Transverse colon (tissue), 4 donors: ENCODE results near the gene TBC1D8. TPM values are rescaled to one million over a fixed set of nuclear protein-coding genes. Genes with fewer than 3 reads are reported as not detected.
A peak's percentile ranks its signal among the peaks of the same experiment; 100 is the strongest.

ENCODE experiments used
- DNase-seq: peaks from one replicate; pipeline ENCODE4 v3.0.0-alpha.2; 2019
- H3K27ac ChIP-seq, 4 donors: fragments of 200-600 bp; sonication (generic); 2 replicates each; pipeline ENCODE4 v1.5.1; 2016 to 2018; ENCODE audit warnings: inconsistent platforms in 4 of 4
- H3K27me3 ChIP-seq: fragments of 200-600 bp; sonication (generic); 2 replicates; pipeline ENCODE4 v1.5.1; 2017; ENCODE audit warnings: inconsistent platforms
- H3K36me3 ChIP-seq, 4 donors: fragments of 200-600 bp; sonication (generic); 2 replicates each; pipeline ENCODE4 v1.5.1; 2017 to 2019; ENCODE audit warnings: inconsistent platforms in 4 of 4
- H3K4me1 ChIP-seq, 4 donors: fragments of 200-600 bp; sonication (generic); 2 replicates each; pipeline ENCODE4 v1.5.1; 2017 to 2020; ENCODE audit warnings: inconsistent platforms in 4 of 4
- H3K4me3 ChIP-seq, 4 donors: fragments of 200-600 bp; sonication (generic); 1 replicate in 1 of 4; 2 replicates in 3 of 4; pipeline versions ENCODE4 v1.5.1 to v1.6.1; 2017 to 2019; ENCODE audit warnings: inconsistent platforms in 4 of 4
- H3K9me3 ChIP-seq, 2 donors: fragments of 200-600 bp; sonication (generic); 2 replicates each; pipeline ENCODE4 v1.5.1; 2017 to 2019; ENCODE audit warnings: inconsistent platforms in 2 of 2
- CTCF ChIP-seq, 5 experiments: fragments of 200-600 bp in 3 of 5; fragments of 450-650 bp in 2 of 5; sonication (generic) in 3 of 5; IDR thresholded peaks; 1 replicate in 2 of 5; 2 replicates in 3 of 5; pipeline ENCODE4 v1.5.1; 2016 to 2017; ENCODE audit warnings: antibody characterized with exemption in 5 of 5, inconsistent platforms in 3 of 5, mild to moderate bottlenecking in 2 of 5, moderate library complexity in 1 of 5
- EP300 ChIP-seq: sonication (generic); formaldehyde crosslinking; IDR thresholded peaks from one replicate; pipeline ENCODE4 v1.6.1; 2017; ENCODE audit warnings: antibody characterized with exemption, low read depth
- POLR2A ChIP-seq: fragments of 450-650 bp; IDR thresholded peaks from one replicate; pipeline ENCODE4 v1.6.1; 2016; ENCODE audit warnings: antibody characterized with exemption, mild to moderate bottlenecking, moderate library complexity
- POLR2AphosphoS5 ChIP-seq, 3 donors: sonication (generic); formaldehyde crosslinking; IDR thresholded peaks; one replicate each; pipeline ENCODE4 v1.6.1; 2016; ENCODE audit warnings: antibody characterized with exemption in 3 of 3
- WGBS, 2 donors: methylation state at CpG; one replicate each; pipeline ENCODE4 v1.1.5; 2018; ENCODE audit warnings: low coverage in 1 of 2; 5-methylcytosine and 5-hydroxymethylcytosine counted together
- in situ Hi-C, 4 donors: fragments of 200-750 bp; cut with MboI; loops; one replicate each; pipeline versions ENCODE4 v1.15.0 to v1.15.1; 2017; ENCODE audit warnings: low sequenced_read_pairs in 3 of 4, low pct_ligation_motif_present in 1 of 4, low pct_unique_long_range_greater_than_20kb in 1 of 4
- intact Hi-C: fragments of 100-400 bp; cut with DNase I; formaldehyde crosslinking; loops from one replicate; pipeline ENCODE4 v1.15.1; 2023; ENCODE audit warnings: low total_unique reads
- total RNA-seq, 4 donors: library from RNA; depleted of rRNA; stranded (reverse); fragments of >200 nt; gene quantifications; one replicate each; pipeline ENCODE4 v1.1.0, GENCODE V29; 2016

The TBC1D8 gene
- total RNA-seq, 4 donors from 2014 or later, result 26.5 to 232 (median 88.4) TPM

DNA sequence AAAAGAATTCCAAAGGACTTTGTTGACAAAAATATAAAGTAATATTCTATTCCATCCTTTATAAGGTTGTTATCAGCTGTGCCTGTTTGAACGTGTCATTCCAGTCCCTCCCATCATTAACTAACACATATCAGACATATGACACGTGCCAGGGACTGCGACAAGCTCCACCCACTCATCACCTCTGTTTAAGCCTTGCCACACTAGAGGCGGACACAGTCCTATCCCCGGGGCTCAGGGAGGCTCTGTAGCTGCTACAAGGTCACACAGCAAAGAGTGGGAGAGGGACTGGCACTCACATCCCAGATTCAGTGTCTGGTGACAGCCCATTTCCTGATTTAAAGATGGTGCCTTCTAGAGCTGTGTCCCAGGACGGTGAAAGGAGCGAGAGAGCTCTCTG, 30.0 kb downstream of the TBC1D8 start:
- H3K9me3 ChIP-seq, result no peaks in the 10 kb centered on the region
- in situ Hi-C loops (no loop called here), intact Hi-C loops (no loop called here)
- peak; percentile 59 for DNase-seq
- H3K4me3 ChIP-seq, result no peak overlapping the region
- no peak for TF ChIP-seq CTCF (IDR thresholded peaks at IDR 0.05)
- peak in 1 of 3 donors; percentile 61 for TF ChIP-seq POLR2AphosphoS5 (IDR thresholded peaks at IDR 0.05)
- peak; percentile 43 for TF ChIP-seq POLR2A
- H3K27ac ChIP-seq, result peak overlapping the region; percentile 40 to 79 (median 60)
- H3K4me1 ChIP-seq, result peaks cover 30 to 58% (median 42%) of the 10 kb centered on the region in 4 donors
- no peaks in the 10 kb centered on the region for H3K36me3 ChIP-seq
- no peaks in the 10 kb centered on the region for H3K27me3 ChIP-seq
- 37 to 67% methylated on average over 2 to 7 of the region's 7 CpGs for WGBS, 2 donors

GRCh38 chr2:101120124-101120996, 30.8 kb downstream of the TBC1D8 start:
- in situ Hi-C loops, result no loop called here
- peak overlapping the region; percentile 40 to 79 (median 60) for H3K27ac ChIP-seq
- no peak overlapping the region for H3K4me3 ChIP-seq
- DNase-seq, result peak; percentile 78
- H3K9me3 ChIP-seq, result no peaks in the 10 kb centered on the region
- intact Hi-C loops, result no loop called here
- peaks cover 25 to 57% (median 42%) of the 10 kb centered on the region in 4 donors for H3K4me1 ChIP-seq
- H3K36me3 ChIP-seq, result no peaks in the 10 kb centered on the region
- H3K27me3 ChIP-seq, result no peaks in the 10 kb centered on the region
- TF ChIP-seq EP300 (peak; percentile 74), POLR2AphosphoS5 (IDR thresholded peaks at IDR 0.05) (peak; percentile 21 to 87 (median 77)), CTCF (IDR thresholded peaks at IDR 0.05) (no peak)
- 56 to 58% methylated on average over 1 to 11 of the region's 11 CpGs for WGBS, 2 donors

DNA sequence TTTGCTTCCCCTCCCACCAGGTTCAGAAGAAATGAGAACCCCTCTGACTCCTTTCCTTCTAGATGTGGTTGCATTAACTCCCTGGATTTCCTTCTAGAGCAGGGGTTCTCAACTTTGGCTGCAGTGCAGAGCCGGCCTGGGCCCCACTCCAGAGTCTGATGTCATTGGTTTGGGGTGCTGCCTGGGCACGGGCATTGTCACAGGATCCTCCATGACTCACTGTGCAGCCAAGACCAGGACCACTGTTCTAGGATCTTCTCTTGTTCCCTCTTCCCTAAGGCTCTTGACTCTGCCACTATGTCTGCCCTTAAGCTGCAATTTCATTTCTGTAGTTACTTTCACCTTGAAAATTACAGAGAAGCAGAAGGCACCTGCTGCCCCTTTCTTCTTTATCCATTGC, 31.8 kb downstream of the TBC1D8 start:
- H3K36me3 ChIP-seq, result no peaks in the 10 kb centered on the region
- H3K27ac ChIP-seq, result peak overlapping the region in 3 of 4 donors; percentile 40 to 70 (median 50)
- no peak for DNase-seq
- TF ChIP-seq POLR2A (no peak), POLR2AphosphoS5 (IDR thresholded peaks at IDR 0.05) (no peak), EP300 (no peak), CTCF (IDR thresholded peaks at IDR 0.05) (no peak)
- intact Hi-C loops, result no loop called here
- no peak overlapping the region for H3K4me3 ChIP-seq
- in situ Hi-C loops, result no loop called here
- H3K4me1 ChIP-seq, result peaks cover 15 to 57% (median 43%) of the 10 kb centered on the region in 4 donors
- H3K27me3 ChIP-seq, result no peaks in the 10 kb centered on the region
- H3K9me3 ChIP-seq, result no peaks in the 10 kb centered on the region
- 42 to 74% methylated on average over 2 of the region's 2 CpGs for WGBS, 2 donors

DNA sequence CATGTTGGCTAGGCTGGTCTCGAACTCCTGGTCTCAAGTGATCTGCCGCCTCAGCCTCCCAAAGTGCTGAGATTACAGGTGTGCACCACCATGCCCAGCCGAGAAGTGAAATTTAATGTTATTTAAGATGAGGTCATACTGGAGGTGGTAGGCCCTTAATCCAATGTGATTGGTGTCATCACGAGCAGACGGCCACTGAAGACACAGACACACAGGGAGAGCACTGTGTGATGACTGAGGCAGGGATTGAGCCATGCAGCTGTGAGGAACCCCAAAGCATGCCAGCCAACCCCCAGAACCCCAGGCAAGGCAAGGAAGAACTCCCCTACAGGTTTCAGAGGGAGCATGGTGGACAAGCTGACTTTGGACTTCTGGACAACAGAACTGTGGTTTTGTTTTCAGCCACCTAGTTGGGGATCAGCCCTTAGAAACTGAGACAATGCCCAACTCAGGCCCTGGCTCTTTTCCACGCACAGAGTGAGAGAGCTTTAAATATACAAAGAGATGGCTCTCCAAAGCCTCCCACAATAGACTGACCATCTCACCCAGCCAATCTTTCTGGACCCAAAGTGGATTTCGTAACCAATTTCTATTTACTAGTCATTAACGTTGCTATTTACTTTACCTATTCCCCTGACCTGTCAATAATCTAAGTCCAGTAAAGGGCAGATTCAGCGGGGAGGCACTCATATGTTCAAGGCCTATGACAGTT, 34.2 kb downstream of the TBC1D8 start:
- in situ Hi-C loops, result no loop called here

More for the DNA sequence above, 34.2 kb downstream of the TBC1D8 start:
- Histone ChIP-seq H3K9me3 (no peaks in the 10 kb centered on the region), H3K27me3 (no peaks in the 10 kb centered on the region), H3K4me1 (peaks cover 19 to 66% (median 47%) of the 10 kb centered on the region in 4 donors), H3K27ac (no peak overlapping the region), H3K4me3 (no peak overlapping the region), H3K36me3 (no peaks in the 10 kb centered on the region)
- TF ChIP-seq CTCF (IDR thresholded peaks at IDR 0.05), result no peak
- TF ChIP-seq EP300, result no peak
- no peak for TF ChIP-seq POLR2A
- TF ChIP-seq POLR2AphosphoS5 (IDR thresholded peaks at IDR 0.05), result no peak
- WGBS, 2 donors, result 94 to 100% methylated on average over 2 to 9 of the region's 9 CpGs
- DNase-seq, result no peak
- intact Hi-C loops, result no loop called here
